A549 (cell line): ENCODE data around the gene MAML3.

Experiments used
- BCL3 ChIP-seq: fragments of >200 bp; sonication (Bioruptor Twin); formaldehyde crosslinking; IDR thresholded peaks from 3 replicates; pipeline ENCODE4 v1.6.1; 2016
- BHLHE40 ChIP-seq: IDR thresholded peaks from 2 replicates; pipeline ENCODE4 v1.6.1; 2012; ENCODE audit warnings: low read depth, low read length, inconsistent platforms
- CEBPB ChIP-seq, 2 experiments: fragments of >200 bp in 1 of 2; sonication (Bioruptor Twin) in 1 of 2; formaldehyde crosslinking in 1 of 2; IDR thresholded peaks; 2 replicates each; pipeline ENCODE4 v1.6.1; 2012 to 2016
- CHD2 ChIP-seq: fragments of 150-350 bp; IDR thresholded peaks from 2 replicates; pipeline ENCODE4 v1.6.1; 2014; ENCODE audit warnings: low read length; ENCODE audit not compliant: partially characterized antibody
- CTCF ChIP-seq: fragments of >200 bp; sonication (Bioruptor Twin); formaldehyde crosslinking; IDR thresholded peaks from 3 replicates; pipeline ENCODE4 v1.5.1; 2016
- E2F6 ChIP-seq: IDR thresholded peaks from 2 replicates; pipeline ENCODE4 v1.6.1; 2012; ENCODE audit warnings: low read depth, borderline replicate concordance
- JUN ChIP-seq, 2 experiments: fragments of >200 bp; sonication (Bioruptor Twin); formaldehyde crosslinking; IDR thresholded peaks; 2 replicates in 1 of 2; 3 replicates in 1 of 2; pipeline ENCODE4 v1.6.1; 2016 to 2017
- MAZ ChIP-seq: fragments of 150-350 bp; IDR thresholded peaks from 2 replicates; pipeline ENCODE4 v1.6.1; 2014; ENCODE audit warnings: antibody characterized with exemption, low read depth, low read length, borderline replicate concordance
- MYC ChIP-seq: IDR thresholded peaks from 2 replicates; pipeline ENCODE4 v1.6.1; 2012; ENCODE audit warnings: mild to moderate bottlenecking, inconsistent platforms, low read length, improper control_type of control experiment, borderline replicate concordance
- POLR2A ChIP-seq: IDR thresholded peaks from 2 replicates; pipeline ENCODE4 v1.6.1; 2012; ENCODE audit warnings: mild to moderate bottlenecking, low read length
- RFX5 ChIP-seq: fragments of 450-650 bp; IDR thresholded peaks from 2 replicates; pipeline ENCODE4 v1.7.1; 2014; ENCODE audit warnings: antibody characterized with exemption, mild to moderate bottlenecking, moderate library complexity
- USF2 ChIP-seq: fragments of 450-650 bp; IDR thresholded peaks from 2 replicates; pipeline ENCODE4 v1.6.1; 2014; ENCODE audit warnings: antibody characterized with exemption
- TF ChIP-seq, protein P1 (sequence below): fragments of 200-600 bp; sonication (generic); IDR thresholded peaks from 2 replicates; pipeline ENCODE4 v1.6.1; 2016; ENCODE audit warnings: antibody characterized with exemption, mild to moderate bottlenecking, moderate library complexity

DNA sequence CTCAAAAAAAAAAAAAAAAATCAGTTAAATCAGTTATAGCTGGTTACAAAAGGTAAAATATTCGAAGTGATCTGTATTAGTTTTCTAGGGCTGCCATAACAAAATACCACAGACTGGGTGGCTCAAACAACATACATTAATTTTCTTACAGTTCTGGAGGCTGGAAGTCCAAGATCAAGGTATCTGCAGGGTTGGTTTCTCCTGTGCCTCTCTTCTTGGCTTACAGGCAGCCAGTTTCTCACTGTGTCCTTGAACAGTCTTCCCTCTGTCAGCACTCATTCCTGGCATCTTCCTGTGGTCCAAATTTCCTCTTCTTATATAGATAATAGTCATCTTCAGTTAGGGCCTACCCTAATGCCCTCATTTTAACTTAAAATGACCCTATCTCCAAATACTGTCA lies 248.5 kb downstream of the MAML3 start:
- no peak for TF ChIP-seq CTCF
- TF ChIP-seq CHD2 = no peak
- TF ChIP-seq RFX5 = no peak
- TF ChIP-seq, protein P1, sequence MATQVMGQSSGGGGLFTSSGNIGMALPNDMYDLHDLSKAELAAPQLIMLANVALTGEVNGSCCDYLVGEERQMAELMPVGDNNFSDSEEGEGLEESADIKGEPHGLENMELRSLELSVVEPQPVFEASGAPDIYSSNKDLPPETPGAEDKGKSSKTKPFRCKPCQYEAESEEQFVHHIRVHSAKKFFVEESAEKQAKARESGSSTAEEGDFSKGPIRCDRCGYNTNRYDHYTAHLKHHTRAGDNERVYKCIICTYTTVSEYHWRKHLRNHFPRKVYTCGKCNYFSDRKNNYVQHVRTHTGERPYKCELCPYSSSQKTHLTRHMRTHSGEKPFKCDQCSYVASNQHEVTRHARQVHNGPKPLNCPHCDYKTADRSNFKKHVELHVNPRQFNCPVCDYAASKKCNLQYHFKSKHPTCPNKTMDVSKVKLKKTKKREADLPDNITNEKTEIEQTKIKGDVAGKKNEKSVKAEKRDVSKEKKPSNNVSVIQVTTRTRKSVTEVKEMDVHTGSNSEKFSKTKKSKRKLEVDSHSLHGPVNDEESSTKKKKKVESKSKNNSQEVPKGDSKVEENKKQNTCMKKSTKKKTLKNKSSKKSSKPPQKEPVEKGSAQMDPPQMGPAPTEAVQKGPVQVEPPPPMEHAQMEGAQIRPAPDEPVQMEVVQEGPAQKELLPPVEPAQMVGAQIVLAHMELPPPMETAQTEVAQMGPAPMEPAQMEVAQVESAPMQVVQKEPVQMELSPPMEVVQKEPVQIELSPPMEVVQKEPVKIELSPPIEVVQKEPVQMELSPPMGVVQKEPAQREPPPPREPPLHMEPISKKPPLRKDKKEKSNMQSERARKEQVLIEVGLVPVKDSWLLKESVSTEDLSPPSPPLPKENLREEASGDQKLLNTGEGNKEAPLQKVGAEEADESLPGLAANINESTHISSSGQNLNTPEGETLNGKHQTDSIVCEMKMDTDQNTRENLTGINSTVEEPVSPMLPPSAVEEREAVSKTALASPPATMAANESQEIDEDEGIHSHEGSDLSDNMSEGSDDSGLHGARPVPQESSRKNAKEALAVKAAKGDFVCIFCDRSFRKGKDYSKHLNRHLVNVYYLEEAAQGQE = no peak
- TF ChIP-seq MYC = no peak
- no peak for TF ChIP-seq POLR2A
- no peak for TF ChIP-seq CEBPB (IDR thresholded peaks at IDR 0.05)
- no peak for TF ChIP-seq MAZ
- TF ChIP-seq BCL3 = no peak
- no peak for TF ChIP-seq USF2
- no peak for TF ChIP-seq JUN (IDR thresholded peaks at IDR 0.05)
- no peak for TF ChIP-seq E2F6
- TF ChIP-seq BHLHE40 = no peak
